MCF 10A (cell line): Measurements from ENCODE around the gene TIGAR. TPM values are rescaled to one million over a fixed set of nuclear protein-coding genes. Genes with fewer than 3 reads are reported as not detected.

Source experiments
- BruUV-seq: library from RNA; stranded (reverse); fragments of 400-500 nt; replicated peaks from 2 replicates; lab custom pipeline; 2021; lab: Mats Ljungman, UMichigan
- CTCF ChIA-PET: fragments of 300-600 bp; sonication (Branson Sonifier 250); formaldehyde crosslinking; extraction: SDS; loops from one replicate; lab custom pipeline; 2021; ENCODE audit warnings: antibody characterized with exemption, inconsistent platforms; lab: Yijun Ruan, JAX
- POLR2A ChIA-PET: fragments of 300-600, 350-650 bp; sonication (Branson Sonifier 250); formaldehyde crosslinking; extraction: SDS; loops from one replicate; lab custom pipeline; 2020; ENCODE audit warnings: antibody characterized with exemption, inconsistent platforms; lab: Yijun Ruan, JAX
- DNase-seq: peaks from one replicate; pipeline ENCODE4 v3.0.0-alpha.2; 2018; ENCODE audit not compliant: unreplicated experiment
- H3K27ac Mint-ChIP-seq: one replicate; pipeline ENCODE4 v1.8.0; 2022; ENCODE audit warnings: mild to moderate bottlenecking, low read depth, mixed read lengths; ENCODE audit not compliant: unreplicated experiment
- H3K27me3 Mint-ChIP-seq: one replicate; pipeline ENCODE4 v1.8.0; 2022; ENCODE audit warnings: mixed read lengths; ENCODE audit not compliant: insufficient read depth, unreplicated experiment
- H3K36me3 Mint-ChIP-seq: one replicate; pipeline ENCODE4 v1.8.0; 2022; ENCODE audit warnings: mild to moderate bottlenecking, moderate library complexity, mixed read lengths; ENCODE audit not compliant: insufficient read depth, unreplicated experiment
- H3K4me1 Mint-ChIP-seq: one replicate; pipeline ENCODE4 v1.8.0; 2022; ENCODE audit warnings: mixed read lengths; ENCODE audit not compliant: insufficient read depth, unreplicated experiment
- H3K4me3 Mint-ChIP-seq: one replicate; pipeline ENCODE4 v1.8.0; 2022; ENCODE audit warnings: mild to moderate bottlenecking, moderate library complexity, mixed read lengths; ENCODE audit not compliant: unreplicated experiment
- H3K9me3 Mint-ChIP-seq: one replicate; pipeline ENCODE4 v1.8.0; 2022; ENCODE audit warnings: mixed read lengths; ENCODE audit not compliant: unreplicated experiment
- intact Hi-C: fragments of 100-400 bp; cut with micrococcal nuclease; formaldehyde crosslinking; loops from 2 replicates; pipeline ENCODE4 v1.14.1; 2022
- total RNA-seq: library from RNA; stranded (reverse); gene quantifications from 2 replicates; pipeline ENCODE4 v1.2.3, GENCODE V29; 2022
- TF ChIP-seq, protein P1 (sequence below): fragments of 200-600 bp; IDR thresholded peaks from one replicate; pipeline ENCODE4 v1.8.0; 2022; ENCODE audit warnings: antibody characterized with exemption, mild to moderate bottlenecking; ENCODE audit not compliant: unreplicated experiment

The TIGAR gene
- total RNA-seq, 1 experiment from 2014 or later = 45.8 TPM

DNA sequence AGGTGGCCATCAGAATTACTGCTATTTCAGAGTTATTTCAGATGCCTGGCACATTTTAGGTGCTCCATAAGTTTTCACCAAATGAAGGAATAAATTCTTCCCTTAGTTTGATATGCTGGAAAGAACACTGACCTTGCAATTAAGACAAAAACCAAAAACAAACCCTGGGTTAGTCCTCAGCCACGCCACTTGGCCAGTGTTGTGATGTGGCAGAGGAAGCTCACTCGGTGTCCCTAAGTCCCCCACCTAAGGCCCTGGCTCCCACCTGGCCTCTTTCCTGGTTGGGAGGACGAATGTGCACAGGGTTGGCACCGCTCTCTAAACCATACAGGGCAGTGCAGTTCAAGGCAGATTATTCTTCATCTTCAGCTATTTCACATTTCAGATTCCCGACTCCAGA lies 72.2 kb downstream of the TIGAR start:
- TF ChIP-seq, protein P1, sequence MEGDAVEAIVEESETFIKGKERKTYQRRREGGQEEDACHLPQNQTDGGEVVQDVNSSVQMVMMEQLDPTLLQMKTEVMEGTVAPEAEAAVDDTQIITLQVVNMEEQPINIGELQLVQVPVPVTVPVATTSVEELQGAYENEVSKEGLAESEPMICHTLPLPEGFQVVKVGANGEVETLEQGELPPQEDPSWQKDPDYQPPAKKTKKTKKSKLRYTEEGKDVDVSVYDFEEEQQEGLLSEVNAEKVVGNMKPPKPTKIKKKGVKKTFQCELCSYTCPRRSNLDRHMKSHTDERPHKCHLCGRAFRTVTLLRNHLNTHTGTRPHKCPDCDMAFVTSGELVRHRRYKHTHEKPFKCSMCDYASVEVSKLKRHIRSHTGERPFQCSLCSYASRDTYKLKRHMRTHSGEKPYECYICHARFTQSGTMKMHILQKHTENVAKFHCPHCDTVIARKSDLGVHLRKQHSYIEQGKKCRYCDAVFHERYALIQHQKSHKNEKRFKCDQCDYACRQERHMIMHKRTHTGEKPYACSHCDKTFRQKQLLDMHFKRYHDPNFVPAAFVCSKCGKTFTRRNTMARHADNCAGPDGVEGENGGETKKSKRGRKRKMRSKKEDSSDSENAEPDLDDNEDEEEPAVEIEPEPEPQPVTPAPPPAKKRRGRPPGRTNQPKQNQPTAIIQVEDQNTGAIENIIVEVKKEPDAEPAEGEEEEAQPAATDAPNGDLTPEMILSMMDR = no peak
- Mint-ChIP-seq H3K27ac (no peak overlapping the region), H3K36me3 (no peaks in the 10 kb centered on the region), H3K4me1 (no peaks in the 10 kb centered on the region), H3K27me3 (peaks cover 40% of the 10 kb centered on the region), H3K9me3 (peaks cover 7% of the 10 kb centered on the region), H3K4me3 (no peak overlapping the region)
- no TSS peak for BruUV-seq
- CTCF ChIA-PET = interaction anchor here (0.7 kb wide), 1 partner anchor 14 kb away, joined by 4 read pairs; the partner anchor contains the start of gene FGF23
- POLR2A ChIA-PET = no interaction called here
- no peak for DNase-seq
- intact Hi-C loops = no loop called here

DNA sequence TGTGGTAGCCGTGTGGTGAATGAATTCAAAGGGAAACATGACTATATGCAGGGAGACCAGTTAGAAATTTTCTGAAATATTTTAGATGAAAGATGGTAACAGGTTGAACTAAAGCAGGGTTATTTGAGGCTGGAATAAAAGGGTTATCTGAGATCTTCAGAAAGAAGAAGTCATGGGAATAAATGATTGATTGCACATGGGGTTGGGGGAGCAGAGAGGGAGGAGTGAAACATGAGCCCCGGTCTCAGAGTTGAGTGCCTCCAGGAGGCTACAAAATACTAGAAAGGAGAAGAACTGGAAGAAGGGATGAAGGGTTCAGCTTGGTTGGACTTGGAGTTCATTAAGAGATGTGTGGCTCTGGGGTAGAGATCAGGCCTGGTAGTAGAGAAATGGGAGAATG lies 74.8 kb downstream of the TIGAR start:
- Mint-ChIP-seq H3K27ac (no peak overlapping the region), H3K27me3 (peaks cover 47% of the 10 kb centered on the region), H3K36me3 (no peaks in the 10 kb centered on the region), H3K4me3 (no peak overlapping the region), H3K9me3 (peaks cover 7% of the 10 kb centered on the region), H3K4me1 (no peaks in the 10 kb centered on the region)
- intact Hi-C loops = no loop called here
- no TSS peak for BruUV-seq
- TF ChIP-seq, protein P1 = no peak
- ChIA-PET POLR2A (no interaction called here), CTCF (interaction anchor here (0.9 kb wide), 1 partner anchor 129 kb away, joined by 6 read pairs; no protein-coding TSS in a partner anchor)
- no peak for DNase-seq

DNA sequence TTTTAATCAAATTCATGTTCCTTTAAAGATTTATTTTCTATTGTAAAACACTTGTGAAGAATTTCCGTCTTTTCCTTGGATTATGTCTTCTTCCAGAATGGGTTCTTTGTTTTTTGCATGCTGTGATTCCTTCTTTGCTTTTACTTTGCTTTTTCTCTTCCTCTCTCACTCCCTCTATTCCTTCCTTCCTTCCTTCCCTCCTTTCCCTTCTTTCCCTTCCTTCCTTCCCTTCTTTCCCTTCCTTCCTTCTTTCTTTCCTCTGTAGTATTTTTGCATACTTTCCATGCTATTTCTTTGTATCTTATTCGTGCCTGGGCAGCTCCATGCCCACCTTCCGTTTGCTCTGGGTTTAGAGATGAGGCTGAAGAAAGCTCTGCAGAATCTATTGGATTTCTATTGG lies 80.1 kb downstream of the TIGAR start:
- POLR2A ChIA-PET = no interaction called here
- H3K4me3 Mint-ChIP-seq = no peak overlapping the region
- BruUV-seq = no TSS peak
- no peaks in the 10 kb centered on the region for H3K4me1 Mint-ChIP-seq
- TF ChIP-seq, protein P1 = no peak
- CTCF ChIA-PET = interaction anchor here (0.5 kb wide), 1 partner anchor 76 kb away, joined by 3 read pairs; no protein-coding TSS in a partner anchor
- no peaks in the 10 kb centered on the region for H3K36me3 Mint-ChIP-seq
- peaks cover 29% of the 10 kb centered on the region for H3K27me3 Mint-ChIP-seq
- intact Hi-C loops = no loop called here
- no peak for DNase-seq
- no peaks in the 10 kb centered on the region for H3K9me3 Mint-ChIP-seq
- no peak overlapping the region for H3K27ac Mint-ChIP-seq

DNA sequence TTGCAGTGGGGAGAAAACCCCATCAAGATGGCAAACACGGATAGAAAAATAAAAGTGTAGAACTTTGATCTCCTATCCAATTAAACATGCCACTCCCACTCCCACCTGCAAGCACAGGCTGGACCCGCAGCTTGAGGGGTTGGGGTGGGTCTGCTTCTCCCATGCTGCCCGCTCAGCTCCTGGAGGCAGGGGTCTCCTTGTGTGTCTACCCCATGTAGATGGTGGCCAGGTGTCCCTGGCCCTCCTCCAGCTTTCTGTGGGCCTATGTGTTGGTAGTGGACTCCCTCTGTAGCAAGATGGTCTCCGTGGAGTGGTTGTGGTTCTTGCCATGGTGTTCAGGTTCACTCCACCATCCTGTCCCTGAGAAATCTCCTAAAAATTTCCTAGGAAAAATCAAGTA lies 82.0 kb downstream of the TIGAR start:
- H3K9me3 Mint-ChIP-seq = no peaks in the 10 kb centered on the region
- H3K27ac Mint-ChIP-seq = no peak overlapping the region
- ChIA-PET POLR2A (no interaction called here), CTCF (interaction anchor here (0.7 to 1.7 kb wide), 5 partner anchors 9 to 392 kb away, joined by 3 to 7 read pairs (median 3); no protein-coding TSS in a partner anchor)
- peaks cover 16% of the 10 kb centered on the region for H3K27me3 Mint-ChIP-seq
- BruUV-seq = no TSS peak
- H3K4me1 Mint-ChIP-seq = no peaks in the 10 kb centered on the region
- no peak for DNase-seq
- no peaks in the 10 kb centered on the region for H3K36me3 Mint-ChIP-seq
- no peak overlapping the region for H3K4me3 Mint-ChIP-seq
- intact Hi-C loops = no loop called here
- TF ChIP-seq, protein P1 = no peak

Other genes starting within 250 kb of the TIGAR start
- 62.2 and 70.9 TPM in 2 replicates for gene CCND2, start 47.5 kb upstream of the TIGAR start, total RNA-seq
- gene FGF23, start 58.5 kb downstream of the TIGAR start, total RNA-seq = not detected in 2 replicates
- not detected in 2 replicates for gene FGF6, start 124.6 kb downstream of the TIGAR start, total RNA-seq
- gene RAD51AP1, start 217.7 kb downstream of the TIGAR start, total RNA-seq = 7.1 and 10.8 TPM in 2 replicates
- gene DYRK4, start 241.0 kb downstream of the TIGAR start, total RNA-seq = 77.9 and 87.1 TPM in 2 replicates